CD1c-positive myeloid dendritic cell (primary cell): ENCODE measurements around the gene DIAPH1.
A peak's percentile ranks its signal among the peaks of the same experiment; 100 is the strongest.

Experiments
- DNase-seq: peaks from one replicate; pipeline ENCODE4 v3.0.0-alpha.2; 2016; ENCODE audit errors: extremely low spot score

The DIAPH1 gene

GRCh38 chr5:141519605-141520565 is 98.9 kb downstream of the DIAPH1 start:
- peak; percentile 76 for DNase-seq

- DNase-seq: no peak
These were observed 100.2 kb downstream of the DIAPH1 start for GRCh38 chr5:141518618-141519015.

GRCh38 chr5:141517880-141518617 is 100.8 kb downstream of the DIAPH1 start:
- DNase-seq: no peak

- peak; percentile 52 for DNase-seq
These were observed 101.5 kb downstream of the DIAPH1 start for GRCh38 chr5:141517312-141517711.

GRCh38 chr5:141516672-141517025 is 102.2 kb downstream of the DIAPH1 start:
- DNase-seq: no peak

GRCh38 chr5:141515946-141516671 is 102.7 kb downstream of the DIAPH1 start:
- DNase-seq: no peak

- no peak for DNase-seq
These were observed 103.7 kb downstream of the DIAPH1 start for GRCh38 chr5:141515141-141515540.

GRCh38 chr5:141514330-141515133 is 104.3 kb downstream of the DIAPH1 start:
- DNase-seq: no peak

- DNase-seq: peak; percentile 78
These were observed 105.0 kb downstream of the DIAPH1 start for GRCh38 chr5:141513627-141514329.

GRCh38 chr5:141512911-141513626 is 105.7 kb downstream of the DIAPH1 start:
- peak; percentile 40 for DNase-seq

- DNase-seq: peak; percentile 71
These were observed 106.3 kb downstream of the DIAPH1 start for GRCh38 chr5:141512390-141512910.

- no peak for DNase-seq
These were observed 107.0 kb downstream of the DIAPH1 start for GRCh38 chr5:141511771-141512325.

- no peak for DNase-seq
These were observed 107.8 kb downstream of the DIAPH1 start for GRCh38 chr5:141510850-141511601.

GRCh38 chr5:141510160-141510559 is 108.6 kb downstream of the DIAPH1 start:
- no peak for DNase-seq

GRCh38 chr5:141508798-141509611 is 109.8 kb downstream of the DIAPH1 start:
- DNase-seq: peak; percentile 43

- peak; percentile 45 for DNase-seq
These were observed 110.4 kb downstream of the DIAPH1 start for GRCh38 chr5:141508440-141508797.

GRCh38 chr5:141507387-141508091 is 111.3 kb downstream of the DIAPH1 start:
- DNase-seq: no peak
